ENCODE results near the gene MCM9.

Gene MCM9

DNA sequence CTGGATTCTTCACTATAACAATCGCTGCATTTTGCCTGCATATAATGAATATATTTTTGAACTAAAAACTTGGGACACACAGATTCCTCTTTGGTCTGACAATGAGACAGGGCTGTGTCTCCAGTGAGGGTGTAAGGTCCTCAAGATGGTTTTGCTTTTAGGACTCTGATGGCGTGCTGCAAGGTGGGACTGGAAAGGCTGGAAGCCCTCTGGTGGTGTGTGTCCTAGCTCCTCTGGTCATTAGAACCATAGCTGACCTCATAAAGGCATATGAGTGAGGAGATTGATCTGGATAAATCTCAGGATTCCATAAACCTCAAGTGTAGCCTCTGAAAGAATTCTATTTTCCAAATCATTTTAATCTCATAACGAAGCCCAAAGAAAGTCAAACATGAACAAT lies 149.4 kb downstream of the MCM9 start:
- TF ChIP-seq, protein P1, sequence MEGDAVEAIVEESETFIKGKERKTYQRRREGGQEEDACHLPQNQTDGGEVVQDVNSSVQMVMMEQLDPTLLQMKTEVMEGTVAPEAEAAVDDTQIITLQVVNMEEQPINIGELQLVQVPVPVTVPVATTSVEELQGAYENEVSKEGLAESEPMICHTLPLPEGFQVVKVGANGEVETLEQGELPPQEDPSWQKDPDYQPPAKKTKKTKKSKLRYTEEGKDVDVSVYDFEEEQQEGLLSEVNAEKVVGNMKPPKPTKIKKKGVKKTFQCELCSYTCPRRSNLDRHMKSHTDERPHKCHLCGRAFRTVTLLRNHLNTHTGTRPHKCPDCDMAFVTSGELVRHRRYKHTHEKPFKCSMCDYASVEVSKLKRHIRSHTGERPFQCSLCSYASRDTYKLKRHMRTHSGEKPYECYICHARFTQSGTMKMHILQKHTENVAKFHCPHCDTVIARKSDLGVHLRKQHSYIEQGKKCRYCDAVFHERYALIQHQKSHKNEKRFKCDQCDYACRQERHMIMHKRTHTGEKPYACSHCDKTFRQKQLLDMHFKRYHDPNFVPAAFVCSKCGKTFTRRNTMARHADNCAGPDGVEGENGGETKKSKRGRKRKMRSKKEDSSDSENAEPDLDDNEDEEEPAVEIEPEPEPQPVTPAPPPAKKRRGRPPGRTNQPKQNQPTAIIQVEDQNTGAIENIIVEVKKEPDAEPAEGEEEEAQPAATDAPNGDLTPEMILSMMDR (IDR thresholded peaks at IDR 0.05; ENCODE audit: low read depth, low read length, missing control alignments), result no peak
- no peak for DNase-seq (ENCODE audit: low read depth)
- in situ Hi-C loops (cut with HindIII; ENCODE audit: low sequenced_read_pairs), result no loop called here
- H3K4me3 ChIP-seq (ENCODE audit: low read depth, low read length), result no peak overlapping the region

DNA sequence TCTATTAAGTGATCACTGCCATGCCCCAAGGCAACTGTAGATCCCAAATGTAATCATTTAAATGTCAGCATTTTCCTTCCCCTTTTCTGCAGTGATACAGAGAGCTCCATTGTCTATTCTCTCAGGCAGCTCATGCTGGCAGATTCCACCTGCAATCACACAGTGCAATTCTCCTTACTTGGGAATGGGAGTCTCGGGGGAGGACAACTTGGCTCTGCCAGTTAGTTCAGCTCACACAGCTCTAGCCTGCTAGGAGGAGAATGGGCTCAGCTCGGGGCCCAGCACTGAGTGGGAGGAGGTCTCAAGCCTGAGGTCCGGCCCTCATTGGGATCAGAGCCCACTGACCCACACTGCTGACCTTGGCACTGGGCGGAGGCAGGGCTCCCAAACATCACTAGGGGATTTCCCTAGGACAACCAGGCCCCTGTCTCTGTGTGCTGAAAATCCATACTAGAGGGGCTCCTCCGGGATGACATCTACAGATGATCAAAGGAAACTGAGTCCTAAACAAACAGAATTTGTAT lies 150.3 kb downstream of the MCM9 start:
- TF ChIP-seq, protein P1 (IDR thresholded peaks at IDR 0.05; ENCODE audit: low read depth, low read length, missing control alignments), result no peak
- DNase-seq (ENCODE audit: low read depth), result no peak
- H3K4me3 ChIP-seq (ENCODE audit: low read depth, low read length), result no peak overlapping the region
- in situ Hi-C loops (cut with HindIII; ENCODE audit: low sequenced_read_pairs), result no loop called here

DNA sequence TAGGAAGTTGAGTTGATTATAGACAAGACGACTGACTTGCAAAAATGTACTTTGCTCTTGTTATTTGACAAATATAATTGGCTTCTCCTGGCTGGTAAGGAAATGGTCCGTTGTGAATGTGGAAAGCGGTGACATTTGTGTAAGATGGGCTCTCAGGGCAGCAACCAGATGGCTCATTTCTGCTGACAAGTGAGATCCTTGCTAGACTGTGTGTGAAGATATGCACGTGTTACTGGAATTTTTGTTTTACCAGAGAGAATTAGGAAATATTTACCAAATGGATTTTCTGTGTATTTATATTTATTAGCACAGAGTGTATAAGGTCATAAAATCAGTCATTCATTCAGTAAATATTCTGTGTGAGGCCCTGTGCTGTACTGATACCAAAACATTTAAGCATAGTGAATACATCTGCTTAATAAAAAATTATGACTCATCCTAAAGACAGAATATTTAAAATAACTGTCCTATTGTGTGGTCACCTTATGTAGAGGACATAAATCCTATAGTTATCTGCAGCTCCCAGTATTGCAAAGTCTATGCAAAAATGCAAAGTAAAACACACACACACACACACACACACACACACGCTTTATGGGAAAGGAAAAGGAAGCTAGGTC lies 150.9 kb downstream of the MCM9 start:
- DNase-seq (ENCODE audit: low read depth), result no peak
- no peak overlapping the region for H3K4me3 ChIP-seq (ENCODE audit: low read depth, low read length)
- in situ Hi-C loops (cut with HindIII; ENCODE audit: low sequenced_read_pairs), result no loop called here
- TF ChIP-seq, protein P1 (IDR thresholded peaks at IDR 0.05; ENCODE audit: low read depth, low read length, missing control alignments), result no peak

- H3K4me3 ChIP-seq (ENCODE audit: low read depth, low read length), result no peak overlapping the region
- DNase-seq (ENCODE audit: low read depth), result no peak
- TF ChIP-seq, protein P1 (IDR thresholded peaks at IDR 0.05; ENCODE audit: low read depth, low read length, missing control alignments), result no peak
- in situ Hi-C loops (cut with HindIII; ENCODE audit: low sequenced_read_pairs), result no loop called here
These were observed 152.3 kb downstream of the MCM9 start for GRCh38 chr6:118782651-118783050.

DNA sequence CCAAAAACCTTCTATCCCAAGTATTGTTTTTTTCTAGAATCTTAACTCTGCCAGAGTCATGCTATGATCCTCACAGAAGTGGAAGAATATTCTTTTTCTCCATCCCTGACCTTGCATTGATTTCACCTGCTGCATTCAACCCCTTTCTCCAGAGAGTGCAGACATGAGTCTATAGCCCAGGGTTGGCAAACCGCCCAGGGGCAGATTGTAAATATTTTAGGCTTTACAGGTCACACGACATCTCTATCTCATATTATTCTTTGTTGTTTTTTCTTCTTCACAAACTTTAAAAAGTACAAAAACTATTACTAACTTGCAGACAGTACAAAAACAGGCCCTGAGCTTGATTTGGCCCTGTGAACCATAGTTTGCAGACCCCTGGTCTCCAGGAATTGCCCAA lies 153.1 kb downstream of the MCM9 start:
- no peak for DNase-seq (ENCODE audit: low read depth)
- H3K4me3 ChIP-seq (ENCODE audit: low read depth, low read length), result no peak overlapping the region
- in situ Hi-C loops (cut with HindIII; ENCODE audit: low sequenced_read_pairs), result no loop called here
- TF ChIP-seq, protein P1 (IDR thresholded peaks at IDR 0.05; ENCODE audit: low read depth, low read length, missing control alignments), result no peak

GRCh38 chr6:118780668-118781067 lies 154.3 kb downstream of the MCM9 start:
- no peak for DNase-seq (ENCODE audit: low read depth)
- in situ Hi-C loops (cut with HindIII; ENCODE audit: low sequenced_read_pairs), result no loop called here
- no peak overlapping the region for H3K4me3 ChIP-seq (ENCODE audit: low read depth, low read length)
- TF ChIP-seq, protein P1 (IDR thresholded peaks at IDR 0.05; ENCODE audit: low read depth, low read length, missing control alignments), result no peak

All from astrocyte of the cerebellum (primary cell).